MM.1S (cell line): ENCODE data around the gene DAB1.

Experiments used
- EZH2phosphoT487 ChIP-seq: fragments of 300-600 bp; sonication (generic); IDR thresholded peaks from 2 replicates; pipeline ENCODE4 v1.6.1; 2018; ENCODE audit warnings: antibody characterized with exemption, low read length
- TF ChIP-seq, protein P1 (sequence below): fragments of 300-600 bp; sonication (generic); IDR thresholded peaks from 2 replicates; pipeline ENCODE4 v1.5.1; 2016; ENCODE audit warnings: antibody characterized with exemption, low read length, mixed read lengths

DNA sequence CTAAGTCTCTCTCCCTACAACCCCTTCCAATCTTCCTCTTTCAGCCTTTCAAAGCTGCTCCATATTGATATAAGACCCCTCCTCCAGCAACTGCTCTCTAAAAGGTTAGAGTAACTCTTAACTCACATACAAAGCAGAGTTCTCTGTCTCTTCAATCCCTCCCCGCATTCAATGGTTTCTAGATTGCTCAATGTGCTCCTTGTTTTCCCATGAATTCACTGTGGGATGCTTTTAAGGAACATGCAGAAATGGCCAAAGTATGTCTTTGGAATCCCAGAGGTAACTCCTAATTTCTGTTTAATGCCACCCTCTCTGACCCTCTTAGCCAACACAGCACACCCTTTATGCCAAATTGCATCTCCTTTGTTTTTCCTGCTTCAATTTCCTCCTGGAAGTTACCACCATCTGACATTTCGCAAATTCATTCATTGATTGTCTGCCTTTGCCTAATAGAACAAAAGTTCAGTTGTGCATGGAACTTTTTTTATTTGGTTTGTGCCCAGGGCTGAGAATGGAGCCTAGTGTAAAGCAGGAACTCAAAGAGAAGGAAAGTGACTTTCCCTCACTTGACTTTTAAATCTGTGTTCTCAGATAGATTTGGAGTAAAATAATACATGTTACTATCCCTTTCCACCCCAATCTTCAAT lies 285.3 kb downstream of the DAB1 start:
- TF ChIP-seq, protein P1, sequence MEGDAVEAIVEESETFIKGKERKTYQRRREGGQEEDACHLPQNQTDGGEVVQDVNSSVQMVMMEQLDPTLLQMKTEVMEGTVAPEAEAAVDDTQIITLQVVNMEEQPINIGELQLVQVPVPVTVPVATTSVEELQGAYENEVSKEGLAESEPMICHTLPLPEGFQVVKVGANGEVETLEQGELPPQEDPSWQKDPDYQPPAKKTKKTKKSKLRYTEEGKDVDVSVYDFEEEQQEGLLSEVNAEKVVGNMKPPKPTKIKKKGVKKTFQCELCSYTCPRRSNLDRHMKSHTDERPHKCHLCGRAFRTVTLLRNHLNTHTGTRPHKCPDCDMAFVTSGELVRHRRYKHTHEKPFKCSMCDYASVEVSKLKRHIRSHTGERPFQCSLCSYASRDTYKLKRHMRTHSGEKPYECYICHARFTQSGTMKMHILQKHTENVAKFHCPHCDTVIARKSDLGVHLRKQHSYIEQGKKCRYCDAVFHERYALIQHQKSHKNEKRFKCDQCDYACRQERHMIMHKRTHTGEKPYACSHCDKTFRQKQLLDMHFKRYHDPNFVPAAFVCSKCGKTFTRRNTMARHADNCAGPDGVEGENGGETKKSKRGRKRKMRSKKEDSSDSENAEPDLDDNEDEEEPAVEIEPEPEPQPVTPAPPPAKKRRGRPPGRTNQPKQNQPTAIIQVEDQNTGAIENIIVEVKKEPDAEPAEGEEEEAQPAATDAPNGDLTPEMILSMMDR: no peak
- TF ChIP-seq EZH2phosphoT487: no peak
